Stomach (tissue), 4 donors: ENCODE data around the gene SBF2.
"Not testable (repeated sequence)": the region's sequence is repeated elsewhere in the genome, so short reads cannot be mapped to it uniquely, and the experiment has no call there.

Source experiments
- CTCF ChIP-seq, 7 experiments: fragments of 450-650 bp in 4 of 7; fragments of 200-600 bp in 3 of 7; sonication (generic) in 3 of 7; IDR thresholded peaks; one replicate each; pipeline ENCODE4 v1.5.1; 2016 to 2019; ENCODE audit warnings: antibody characterized with exemption in 7 of 7, control low read depth in 2 of 7, mild to moderate bottlenecking in 1 of 7
- EP300 ChIP-seq: sonication (generic); formaldehyde crosslinking; IDR thresholded peaks from one replicate; pipeline ENCODE4 v1.6.1; 2017; ENCODE audit warnings: antibody characterized with exemption
- POLR2A ChIP-seq, 4 donors: fragments of 450-650 bp; IDR thresholded peaks; one replicate each; pipeline ENCODE4 v1.6.1; 2016; ENCODE audit warnings: antibody characterized with exemption in 4 of 4, control low read depth in 2 of 4, mild to moderate bottlenecking in 1 of 4, moderate library complexity in 1 of 4
- POLR2AphosphoS5 ChIP-seq, 3 donors: sonication (generic); formaldehyde crosslinking; IDR thresholded peaks; one replicate each; pipeline ENCODE4 v1.6.1; 2016; ENCODE audit warnings: antibody characterized with exemption in 3 of 3

GRCh38 chr11:9743512-9743911, 550.5 kb downstream of the SBF2 start:
- TF ChIP-seq CTCF (IDR thresholded peaks at IDR 0.05); POLR2AphosphoS5 (IDR thresholded peaks at IDR 0.05); EP300; POLR2A (IDR thresholded peaks at IDR 0.05): not testable (repeated sequence)
